ENCODE data around the gene ZNF714. TPM values are rescaled to one million over a fixed set of nuclear protein-coding genes. Genes with fewer than 3 reads are reported as not detected.

ZNF714 gene
- total RNA-seq (2013; cell fraction: nucleolus; rRNA removed) = 50.8 and 55.6 TPM in 2 replicates
- total RNA-seq (2014; rRNA removed) (10.7 and 12.0 TPM in 2 replicates), total RNA-seq (2014; rRNA removed; fragmentation: Illumina TruSeq; extraction: Trizol) (10.3 and 12.3 TPM in 2 replicates), total RNA-seq (2021) (7.6 and 7.7 TPM in 2 replicates), polyA plus RNA-seq (2011; rRNA removed) (13.2 and 22.3 TPM in 2 replicates), polyA plus RNA-seq (2014; fragmentation: Illumina TruSeq; extraction: Trizol) (9.4 and 10.7 TPM in 2 replicates), polyA plus RNA-seq (2014; fragmentation: Nextera tagmentation; extraction: Ambion mirVana) (1 to 10 TPM; 4.9 to 5.1 TPM), polyA plus RNA-seq (2014; rRNA removed) (5.2 and 6.3 TPM in 2 replicates), polyA plus RNA-seq (2016; fragmentation: Nextera tagmentation; extraction: Ambion mirVana) (10 to 100 TPM in 1 of 2 experiments, 1 to 10 TPM in 1; 8.7 to 11.9 TPM), polyA minus RNA-seq (2011; rRNA and poly(A)+ RNA removed) (11.0 and 12.3 TPM in 2 replicates), Bru-seq, nascent RNA (percentile 72 among the genes with signal in this experiment), BruChase-seq, experiment 1, labeled RNA remaining after a 6-hour chase (percentile 81 among the genes with signal in this experiment), BruChase-seq, experiment 2, labeled RNA remaining after a 2-hour chase (percentile 82 among the genes with signal in this experiment)
- 2.3 TPM for polyA plus RNA-seq (2011; ENCODE audit: low read depth)
- 6.3 and 6.8 TPM in 2 replicates for polyA plus RNA-seq (2011; cell fraction: cytosol; rRNA removed)
- polyA plus RNA-seq (2011; cell fraction: nucleus; rRNA removed) = 7.8 and 8.5 TPM in 2 replicates
- 3.9 and 4.5 TPM in 2 replicates for polyA plus RNA-seq (2012)
- polyA minus RNA-seq (2011; cell fraction: cytosol; rRNA and poly(A)+ RNA removed) = 6.3 and 6.9 TPM in 2 replicates
- polyA minus RNA-seq (2011; cell fraction: nucleus; rRNA and poly(A)+ RNA removed) = 7.3 and 15.2 TPM in 2 replicates
- long read RNA-seq, experiment 1, partial matches to known transcripts = 1 of 5 reads
- long read RNA-seq, experiment 1, other reads (novel, unspliced or antisense) = 4 of 5 reads
- long read RNA-seq, experiment 2, full-length matches to known transcripts = 9 of 35 reads
- long read RNA-seq, experiment 2, partial matches to known transcripts = 3 of 35 reads
- long read RNA-seq, experiment 2, other reads (novel, unspliced or antisense) = 23 of 35 reads

GRCh38 chr19:21082011-21082975, at the start of gene ZNF714:
Gene ZNF714, plus strand, starts transcription at chr19:21082203. Its CDS starts 16,066 bp downstream, at chr19:21098269.
- Histone ChIP-seq H3K9me3 (replicated peaks; ENCODE audit: control insufficient read depth, insufficient read depth, low read length) (no peaks in the 10 kb centered on the region; the same call in 1 of the 3 replicates), H3K9ac (ENCODE audit: control insufficient read depth, insufficient read depth, low read length) (peak within 1 kb of the TSS; percentile 62), H2AFZ (ENCODE audit: control insufficient read depth, low read depth, low read length) (peak within 1 kb of the TSS; percentile 72), H3K4me3 (peak within 1 kb of the TSS; percentile 70), H3K4me2 (ENCODE audit: control insufficient read depth, insufficient read depth) (0 out of 2 replicates have a peak within 1 kb of the TSS, but pooled peaks have one; percentile 13), H3K79me2 (ENCODE audit: control insufficient read depth, insufficient read depth, low read length) (no peaks in the 10 kb centered on the region; the same call in none of the 2 replicates), H3K27me3 (replicated peaks in 1 of 2; ENCODE audit: control insufficient read depth in 2 of 2, insufficient read depth in 2 of 2, low read length in 1 of 2) (no peaks in the 10 kb centered on the region), H3K36me3 (ENCODE audit: control insufficient read depth in 2 of 2, insufficient read depth in 2 of 2, low read length in 1 of 2) (no peaks in the 10 kb centered on the region), H3K27ac (ENCODE audit: control insufficient read depth, insufficient read depth) (peak within 1 kb of the TSS; percentile 70), H4K20me1 (ENCODE audit: control insufficient read depth, insufficient read depth) (no peaks in the 10 kb centered on the region), H3K4me1 (ENCODE audit: control insufficient read depth, insufficient read depth, low read length) (no peaks in the 10 kb centered on the region)
- WGBS (ENCODE audit: insufficient coverage, insufficient replicate concordance, low lambda C conversion rate, missing lambda C conversion rate) = 42% methylated on average over 37 of the region's 38 CpGs
- peak; percentile 64 for FAIRE-seq
- in situ Hi-C loops (cut with MboI) = no loop called here
- ChIA-PET RAD21 (ENCODE audit: unreplicated experiment) (interaction anchor here (0.7 to 0.9 kb wide), 2 partner anchors 62 to 685 kb away, joined by 3 read pairs; partner anchors contain the start of genes ZNF100 and ZNF430), POLR2A (interaction anchor here (0.5 to 1.3 kb wide), 2 partner anchors 15 to 62 kb away, joined by 3 read pairs; partner anchors contain the start of gene ZNF430), CTCF (no interaction called here), SMC1A (ENCODE audit: uncharacterized antibody, unreplicated experiment) (interaction anchor here (0.9 kb wide), 1 partner anchor 16 kb away, joined by 3 read pairs; no protein-coding TSS in a partner anchor)
- ATAC-seq = peak; percentile 98
- DNase-seq (ENCODE audit: low read depth, low spot score) = peak; percentile 79
- intact Hi-C loops (cut with micrococcal nuclease; ENCODE audit: unreplicated experiment) = loop anchor here (5.0 kb wide), 1 partner anchor 60 kb away; the partner anchor contains the start of gene ZNF430
- BruUV-seq (replicated peaks) = no TSS peak
- TF ChIP-seq SIX5 (IDR thresholded peaks at IDR 0.05; ENCODE audit: low read depth, low read length, severe bottlenecking) (no peak), MEF2A (IDR thresholded peaks at IDR 0.05; ENCODE audit: insufficient read depth, low read depth, low read length) (no peak), NFYA (IDR thresholded peaks at IDR 0.05; ENCODE audit: borderline replicate concordance, low read depth, low read length) (0 out of 2 replicates have a peak, but pooled peaks have one; percentile 10), ETV6 (conservative IDR thresholded peaks at IDR 0.05 in 1 of 2, IDR thresholded peaks at IDR 0.05 in 1 of 2; ENCODE audit: borderline replicate concordance in 1 of 2, low read depth in 1 of 2) (no peak), ZNF687 (IDR thresholded peaks at IDR 0.05) (no peak), CREM (IDR thresholded peaks at IDR 0.05; ENCODE audit: low read depth) (0 out of 2 replicates have a peak, but pooled peaks have one; percentile 9), ASH2L (IDR thresholded peaks at IDR 0.05; ENCODE audit: borderline replicate concordance, low read depth) (no peak), NFXL1 (IDR thresholded peaks at IDR 0.05; ENCODE audit: borderline replicate concordance) (no peak), TCF12 (IDR thresholded peaks at IDR 0.05; ENCODE audit: low read depth, low read length) (peak; percentile 46; the same call in 1 of the 2 replicates), ZNF274 (IDR thresholded peaks at IDR 0.05; ENCODE audit: insufficient read depth, insufficient read length) (no peak), CHD2 (IDR thresholded peaks at IDR 0.05; ENCODE audit: borderline replicate concordance, low read depth, low read length) (peak; percentile 80; the same call in 1 of the 2 replicates), SIN3A (IDR thresholded peaks at IDR 0.05; ENCODE audit: low read depth, low read length) (peak; percentile 91), SPI1 (IDR thresholded peaks at IDR 0.05; ENCODE audit: borderline replicate concordance, insufficient read depth, low read depth, low read length) (0 out of 2 replicates have a peak, but pooled peaks have one; percentile 21)
